Neural progenitor cell (in vitro differentiated cells): ENCODE data around the gene CREB3L2. TPM values are rescaled to one million over a fixed set of nuclear protein-coding genes. Genes with fewer than 3 reads are reported as not detected.
"Not testable (repeated sequence)": the region's sequence is repeated elsewhere in the genome, so short reads cannot be mapped to it uniquely, and the experiment has no call there.

Experiments used
- DNase-seq: peaks from one replicate; pipeline ENCODE4 v3.0.0-alpha.2; 2016; ENCODE audit warnings: low spot score
- H2AFZ ChIP-seq: fragments of 200-600 bp; sonication (generic); replicated peaks from 2 replicates; pipeline ENCODE4 v1.6.1; 2016; ENCODE audit warnings: antibody characterized with exemption
- H3F3A ChIP-seq: fragments of 200-600 bp; sonication (generic); 2 replicates; pipeline ENCODE4 v1.6.1; 2016; ENCODE audit warnings: antibody characterized with exemption, low read depth
- H3K27ac ChIP-seq: fragments of 200-600 bp; sonication (generic); 2 replicates; pipeline ENCODE4 v1.5.1; 2016; ENCODE audit warnings: mild to moderate bottlenecking
- H3K27me3 ChIP-seq: fragments of 200-600 bp; sonication (generic); 2 replicates; pipeline ENCODE4 v1.6.1; 2016; ENCODE audit warnings: mild to moderate bottlenecking, moderate library complexity
- H3K36me3 ChIP-seq: fragments of 200-600 bp; sonication (generic); 2 replicates; pipeline ENCODE4 v1.5.1; 2016
- H3K4me1 ChIP-seq: fragments of 200-600 bp; sonication (generic); 2 replicates; pipeline ENCODE4 v1.6.1; 2016; ENCODE audit warnings: mixed run types
- H3K4me2 ChIP-seq: fragments of 200-600 bp; sonication (generic); 2 replicates; pipeline ENCODE4 v1.6.1; 2016
- H3K4me3 ChIP-seq: fragments of 200-600 bp; sonication (generic); 2 replicates; pipeline ENCODE4 v1.5.1; 2016
- H3K79me2 ChIP-seq: fragments of 200-600 bp; sonication (generic); 2 replicates; pipeline ENCODE4 v1.6.1; 2016; ENCODE audit warnings: low read depth
- H3K9ac ChIP-seq: fragments of 200-600 bp; sonication (generic); 2 replicates; pipeline ENCODE4 v1.6.1; 2016
- H3K9me3 ChIP-seq: fragments of 200-600 bp; sonication (generic); 2 replicates; pipeline ENCODE4 v1.5.1; 2016; ENCODE audit warnings: low read depth
- H4K20me1 ChIP-seq: fragments of 200-600 bp; sonication (generic); 2 replicates; pipeline ENCODE4 v1.6.1; 2016; ENCODE audit warnings: low read depth
- H3K27ac Mint-ChIP-seq: 3 replicates; pipeline ENCODE4 v1.8.0; 2021; ENCODE audit warnings: mixed read lengths
- H3K27me3 Mint-ChIP-seq: 2 replicates; pipeline ENCODE4 v1.8.0; 2022; ENCODE audit warnings: low read depth, mild to moderate bottlenecking, inconsistent platforms, moderate library complexity, mixed read lengths; ENCODE audit not compliant: insufficient read depth
- H3K36me3 Mint-ChIP-seq: 3 replicates; pipeline ENCODE4 v1.8.0; 2021; ENCODE audit warnings: mixed read lengths
- H3K4me1 Mint-ChIP-seq: 3 replicates; pipeline ENCODE4 v1.8.0; 2021; ENCODE audit warnings: mixed read lengths
- H3K4me3 Mint-ChIP-seq: 3 replicates; pipeline ENCODE4 v1.8.0; 2021; ENCODE audit warnings: mild to moderate bottlenecking, moderate library complexity, mixed read lengths
- H3K9me3 Mint-ChIP-seq: 3 replicates; pipeline ENCODE4 v1.8.0; 2020; ENCODE audit warnings: mixed read lengths
- CTCF ChIP-seq: fragments of 200-600 bp; sonication (generic); IDR thresholded peaks from 2 replicates; pipeline ENCODE4 v1.5.1; 2017; ENCODE audit warnings: antibody characterized with exemption, mild to moderate bottlenecking
- EZH2 ChIP-seq: fragments of 200-600 bp; sonication (generic); IDR thresholded peaks from 2 replicates; pipeline ENCODE4 v1.6.1; 2017; ENCODE audit warnings: antibody characterized with exemption, mild to moderate bottlenecking, moderate library complexity
- EZH2phosphoT487 ChIP-seq: fragments of 200-600 bp; sonication (generic); IDR thresholded peaks from 2 replicates; pipeline ENCODE4 v1.6.1; 2017; ENCODE audit warnings: antibody characterized with exemption
- total RNA-seq: library from RNA; depleted of rRNA; stranded (reverse); fragments of >200 nt; gene quantifications from 2 replicates; pipeline ENCODE4 v1.2.3, GENCODE V29; 2015; ENCODE audit warnings: low replicate concordance

The CREB3L2 gene
- total RNA-seq, 1 donor from 2014 or later, result 9.9 TPM

- H3K27ac ChIP-seq, result no peak overlapping the region
- peak overlapping the region; percentile 26 for H2AFZ ChIP-seq
- no peak overlapping the region for H3K4me3 ChIP-seq
Measured at GRCh38 chr7:138015096-138015495, 13.2 kb upstream of the CREB3L2 start.

GRCh38 chr7:138014686-138015085 lies 12.8 kb upstream of the CREB3L2 start:
- H3K27me3 Mint-ChIP-seq, result no peaks in the 10 kb centered on the region
- no peak for DNase-seq
- Histone ChIP-seq H3K36me3 (no peaks in the 10 kb centered on the region), H3K79me2 (no peaks in the 10 kb centered on the region), H2AFZ (no peak overlapping the region), H3K4me2 (no peak overlapping the region), H3K27ac (no peak overlapping the region), H3K9me3 (no peaks in the 10 kb centered on the region), H4K20me1 (no peaks in the 10 kb centered on the region), H3F3A (no peaks in the 10 kb centered on the region), H3K4me1 (no peaks in the 10 kb centered on the region), H3K4me3 (no peak overlapping the region), H3K27me3 (no peaks in the 10 kb centered on the region), H3K9ac (no peak overlapping the region)
- no peak for TF ChIP-seq CTCF
- no peak for TF ChIP-seq EZH2phosphoT487
- no peak for TF ChIP-seq EZH2
- no peak overlapping the region for H3K4me3 Mint-ChIP-seq
- H3K4me1 Mint-ChIP-seq, result no peaks in the 10 kb centered on the region
- no peaks in the 10 kb centered on the region for H3K36me3 Mint-ChIP-seq
- H3K9me3 Mint-ChIP-seq, result no peaks in the 10 kb centered on the region
- no peak overlapping the region for H3K27ac Mint-ChIP-seq

More at GRCh38 chr7:138015096-138015495, 13.2 kb upstream of the CREB3L2 start:
- Histone ChIP-seq H3K9ac (no peak overlapping the region), H3K36me3 (no peaks in the 10 kb centered on the region), H3K4me2 (no peak overlapping the region), H3K4me1 (no peaks in the 10 kb centered on the region), H3F3A (no peaks in the 10 kb centered on the region), H3K27me3 (no peaks in the 10 kb centered on the region), H4K20me1 (no peaks in the 10 kb centered on the region), H3K79me2 (no peaks in the 10 kb centered on the region), H3K9me3 (no peaks in the 10 kb centered on the region)
- Mint-ChIP-seq H3K27ac (no peak overlapping the region), H3K27me3 (no peaks in the 10 kb centered on the region), H3K9me3 (no peaks in the 10 kb centered on the region), H3K4me1 (no peaks in the 10 kb centered on the region), H3K36me3 (no peaks in the 10 kb centered on the region), H3K4me3 (no peak overlapping the region)
- TF ChIP-seq CTCF, result no peak
- TF ChIP-seq EZH2, result no peak
- TF ChIP-seq EZH2phosphoT487, result no peak
- no peak for DNase-seq

- not testable (repeated sequence) for H3K4me3 Mint-ChIP-seq, H3K4me3 ChIP-seq, H3K9me3 ChIP-seq, H3K79me2 ChIP-seq, H3K4me1 ChIP-seq, H3K27ac Mint-ChIP-seq, H3K27me3 ChIP-seq, H3K9me3 Mint-ChIP-seq, H3K9ac ChIP-seq, H3K4me1 Mint-ChIP-seq, DNase-seq, H3K27me3 Mint-ChIP-seq, H3K36me3 ChIP-seq, H3K27ac ChIP-seq, H3K4me2 ChIP-seq, H4K20me1 ChIP-seq, H3K36me3 Mint-ChIP-seq, H3F3A ChIP-seq
- peak overlapping the region; percentile 38 for H2AFZ ChIP-seq
Measured at GRCh38 chr7:138014201-138014600, 12.3 kb upstream of the CREB3L2 start.

GRCh38 chr7:138009350-138009653 lies 7.4 kb upstream of the CREB3L2 start:
- Mint-ChIP-seq H3K27me3 (no peaks in the 10 kb centered on the region), H3K9me3 (no peaks in the 10 kb centered on the region), H3K27ac (no peak overlapping the region), H3K4me3 (no peak overlapping the region), H3K4me1 (peaks cover 5% of the 10 kb centered on the region), H3K36me3 (no peaks in the 10 kb centered on the region)
- no peaks in the 10 kb centered on the region for H3K4me1 ChIP-seq
- H3K79me2 ChIP-seq, result no peaks in the 10 kb centered on the region
- no peaks in the 10 kb centered on the region for H4K20me1 ChIP-seq
- no peak overlapping the region for H3K4me2 ChIP-seq
- no peaks in the 10 kb centered on the region for H3F3A ChIP-seq
- no peak for DNase-seq
- H2AFZ ChIP-seq, result no peak overlapping the region
- H3K4me3 ChIP-seq, result no peak overlapping the region
- H3K9me3 ChIP-seq, result no peaks in the 10 kb centered on the region
- H3K27me3 ChIP-seq, result no peaks in the 10 kb centered on the region
- no peak overlapping the region for H3K27ac ChIP-seq
- no peak for TF ChIP-seq CTCF
- TF ChIP-seq EZH2phosphoT487, result no peak
- no peak for TF ChIP-seq EZH2
- H3K36me3 ChIP-seq, result no peaks in the 10 kb centered on the region
- no peak overlapping the region for H3K9ac ChIP-seq
